HG03060 (cell line): ENCODE measurements around the gene TXNDC11.

Source experiments
- ATAC-seq: cut with Tn5 transposase; IDR thresholded peaks from one replicate; pipeline ENCODE4 v1.9.1; 2021; ENCODE audit warnings: low read depth, moderate number of reproducible peaks; ENCODE audit not compliant: unreplicated experiment

TXNDC11 gene

GRCh38 chr16:11721781-11722467 is 20.7 kb downstream of the TXNDC11 start:
- no peak for ATAC-seq

- no peak for ATAC-seq
These were observed 22.9 kb downstream of the TXNDC11 start for GRCh38 chr16:11719762-11720161.

DNA sequence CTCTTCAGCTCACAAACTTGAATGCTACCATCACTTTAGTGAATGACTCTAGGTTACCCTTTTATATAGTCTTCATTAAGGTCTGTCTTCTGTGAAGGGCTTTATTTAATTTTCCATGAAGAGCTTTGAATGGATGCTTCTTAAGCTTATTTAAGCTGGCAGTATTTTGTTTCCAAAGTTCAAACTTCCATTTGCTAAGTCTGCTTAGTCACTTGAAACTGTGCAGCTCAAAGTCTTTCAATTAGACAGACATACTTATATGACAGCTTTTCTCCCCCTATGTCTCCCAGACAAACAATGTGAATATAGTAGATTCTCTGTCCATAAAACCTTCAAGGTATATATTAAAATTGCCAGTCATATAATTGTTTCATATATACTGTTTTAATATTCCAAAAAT is 23.5 kb downstream of the TXNDC11 start:
- no peak for ATAC-seq

- ATAC-seq, result no peak
These were observed 24.8 kb downstream of the TXNDC11 start for GRCh38 chr16:11717811-11718210.

DNA sequence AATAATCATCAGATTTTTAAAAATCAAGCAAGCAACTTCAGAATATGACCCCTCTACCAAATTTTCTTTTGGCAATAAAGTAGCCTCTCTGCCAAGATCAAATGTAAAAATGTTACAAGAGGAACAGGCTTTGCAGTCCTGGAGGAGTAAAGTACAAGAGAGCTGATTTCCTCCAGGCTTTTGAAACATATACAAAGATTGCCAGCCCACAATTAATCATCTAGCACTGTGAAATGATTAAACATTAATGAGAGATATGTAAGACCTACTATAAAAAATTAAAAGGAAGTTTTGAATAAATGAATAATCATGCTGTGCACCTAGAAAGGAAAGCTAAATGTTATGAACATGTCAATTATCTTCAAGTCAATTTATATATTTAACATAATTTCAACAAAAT is 26.3 kb downstream of the TXNDC11 start:
- no peak for ATAC-seq

DNA sequence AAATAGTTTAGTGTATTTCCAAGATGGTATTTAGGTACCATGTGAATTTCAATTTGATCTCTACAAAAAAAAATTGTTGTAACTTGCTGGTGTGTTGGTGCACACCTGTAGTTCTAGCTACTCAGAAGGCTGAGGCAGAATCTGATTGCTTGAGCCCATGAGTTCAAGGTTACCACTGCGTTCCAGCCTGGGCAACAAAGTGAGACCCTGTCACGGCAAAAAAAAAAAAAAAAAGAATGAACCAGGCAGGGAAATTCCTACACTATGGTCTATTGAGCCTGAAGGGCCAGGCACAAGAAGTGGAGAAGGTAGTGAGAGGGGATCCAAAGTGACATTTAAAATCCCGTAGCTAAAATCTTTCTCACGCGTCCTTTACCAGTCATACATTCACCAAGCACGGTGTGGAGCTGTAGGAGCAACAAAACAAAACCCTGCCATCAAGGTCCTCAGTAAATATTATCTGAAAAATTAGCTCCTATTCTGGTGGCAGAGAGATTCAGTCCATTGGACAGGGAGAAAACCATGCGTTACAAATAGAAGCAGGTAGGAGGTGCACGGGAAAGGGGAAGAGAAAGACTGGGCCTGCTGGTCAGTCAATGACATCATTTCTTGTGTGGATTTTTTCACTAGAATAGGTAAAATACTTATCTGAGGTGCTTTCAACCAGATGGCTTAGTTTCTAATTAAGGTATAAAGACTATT is 27.3 kb downstream of the TXNDC11 start:
- ATAC-seq, result no peak

DNA sequence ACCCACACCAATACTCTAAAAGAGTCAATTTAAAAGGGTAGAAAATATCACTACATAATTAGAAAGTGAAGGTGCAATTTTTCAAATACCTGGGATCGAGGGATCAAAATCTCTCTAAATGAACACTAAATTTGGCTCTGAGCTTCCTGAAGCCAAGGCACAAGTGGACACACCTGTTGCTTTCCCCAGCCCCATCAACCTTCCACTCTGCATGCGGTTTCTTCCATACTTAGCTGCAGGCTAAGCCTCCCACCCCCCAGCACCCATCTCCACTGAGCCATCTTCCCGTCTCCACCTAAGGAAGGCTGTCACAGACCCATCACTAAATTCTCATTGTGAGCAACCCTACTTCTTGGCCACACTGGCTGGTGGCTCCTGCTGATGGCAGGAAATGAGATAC is 30.5 kb downstream of the TXNDC11 start:
- ATAC-seq, result no peak

DNA sequence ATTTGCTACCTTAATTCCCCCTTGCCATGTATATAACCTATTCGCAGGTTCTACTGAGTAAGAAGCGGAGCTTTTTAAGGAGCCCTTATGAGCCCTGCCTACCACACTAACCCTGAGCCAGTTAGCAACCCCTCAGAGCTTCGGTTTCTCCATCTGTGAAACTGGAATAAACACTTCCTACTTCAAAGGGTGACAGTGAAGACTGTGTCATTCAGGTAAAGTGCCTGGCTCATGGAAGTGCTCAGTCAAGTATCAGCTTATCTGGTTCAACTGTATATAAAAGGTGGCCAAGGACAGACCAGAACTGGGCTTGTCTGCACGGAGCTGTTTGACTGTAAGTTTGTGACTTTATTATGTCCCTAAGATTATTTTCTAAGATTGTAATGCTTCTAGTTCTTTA is 31.0 kb downstream of the TXNDC11 start:
- ATAC-seq, result no peak

DNA sequence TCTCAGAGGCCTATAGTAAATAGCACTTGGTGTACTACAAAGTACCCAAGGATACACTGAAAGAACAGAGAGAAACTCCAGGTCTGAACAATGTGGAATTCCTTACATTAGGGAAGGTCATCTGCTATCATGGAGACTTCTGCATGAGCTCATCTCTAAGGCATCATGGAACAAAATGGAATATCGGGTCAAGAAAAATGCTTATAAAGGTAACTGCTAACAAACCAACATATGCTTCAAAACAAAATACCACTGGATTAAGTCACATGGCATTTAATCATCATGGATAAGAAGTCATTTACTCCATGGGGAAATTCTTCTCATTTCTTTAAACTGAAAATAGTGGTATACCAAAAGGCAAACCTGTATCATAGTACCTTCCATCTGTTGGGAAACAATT is 34.2 kb downstream of the TXNDC11 start:
- no peak for ATAC-seq

GRCh38 chr16:11707679-11708197 is 34.9 kb downstream of the TXNDC11 start:
- no peak for ATAC-seq

- no peak for ATAC-seq
These were observed 36.4 kb downstream of the TXNDC11 start for GRCh38 chr16:11706180-11706742.

DNA sequence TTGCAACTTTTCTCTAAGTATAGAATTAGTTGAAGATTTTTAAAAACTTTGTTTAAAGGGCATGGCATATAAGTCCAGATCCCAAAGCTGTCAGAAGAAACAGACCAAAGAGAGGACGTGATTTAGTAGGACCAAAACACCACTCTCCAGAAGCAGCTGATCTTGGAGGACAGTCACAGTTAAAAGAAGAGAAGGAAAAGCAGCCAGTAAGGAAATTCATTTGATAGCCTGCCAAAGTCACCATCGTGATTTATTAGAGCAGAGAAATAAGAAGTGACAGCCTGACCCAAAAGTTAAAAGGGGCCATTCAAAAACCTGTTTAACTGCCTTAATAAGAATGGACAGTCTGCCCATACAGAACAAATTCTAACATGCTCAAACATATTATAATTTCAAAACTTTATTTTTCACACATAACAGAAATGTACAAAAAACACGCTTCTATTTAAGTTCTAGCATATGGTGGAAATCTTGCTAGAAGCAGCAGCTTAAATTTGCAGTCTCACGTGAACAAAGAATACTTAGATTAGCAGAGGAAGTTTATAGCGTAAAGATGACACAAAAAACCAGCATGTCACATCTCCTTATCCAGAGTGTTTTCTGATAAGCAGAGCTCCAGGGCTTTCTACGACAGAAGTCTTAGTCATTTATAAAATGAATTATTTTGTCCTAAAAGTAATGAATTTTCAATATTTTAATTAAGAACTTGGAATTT is 37.2 kb downstream of the TXNDC11 start:
- no peak for ATAC-seq

- no peak for ATAC-seq
These were observed 42.2 kb downstream of the TXNDC11 start for GRCh38 chr16:11700264-11701029.

GRCh38 chr16:11699234-11699894 is 43.3 kb downstream of the TXNDC11 start:
- no peak for ATAC-seq

DNA sequence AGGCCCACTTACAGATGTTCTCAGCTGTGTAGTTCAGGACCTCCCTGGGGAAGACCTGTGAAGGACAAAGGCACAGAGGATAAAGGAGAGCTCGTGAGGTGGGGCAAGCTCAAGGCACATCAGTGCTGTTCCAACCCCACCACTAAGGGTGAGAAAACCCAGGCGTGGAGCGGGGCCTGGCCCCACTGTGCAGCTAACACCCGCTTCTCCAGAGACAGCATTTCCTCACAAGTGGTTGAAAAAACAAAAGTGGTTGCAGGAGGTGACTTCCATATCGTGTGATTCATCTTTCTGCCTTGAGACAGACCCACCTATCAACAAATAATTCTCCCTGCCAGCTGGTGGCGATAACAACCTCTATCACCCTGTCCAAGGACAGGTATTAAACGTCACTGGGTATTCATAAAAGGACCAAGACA is 44.4 kb downstream of the TXNDC11 start:
- no peak for ATAC-seq

GRCh38 chr16:11697319-11697718 is 45.3 kb downstream of the TXNDC11 start:
- no peak for ATAC-seq

GRCh38 chr16:11696266-11697012 is 46.2 kb downstream of the TXNDC11 start:
- ATAC-seq, result no peak

DNA sequence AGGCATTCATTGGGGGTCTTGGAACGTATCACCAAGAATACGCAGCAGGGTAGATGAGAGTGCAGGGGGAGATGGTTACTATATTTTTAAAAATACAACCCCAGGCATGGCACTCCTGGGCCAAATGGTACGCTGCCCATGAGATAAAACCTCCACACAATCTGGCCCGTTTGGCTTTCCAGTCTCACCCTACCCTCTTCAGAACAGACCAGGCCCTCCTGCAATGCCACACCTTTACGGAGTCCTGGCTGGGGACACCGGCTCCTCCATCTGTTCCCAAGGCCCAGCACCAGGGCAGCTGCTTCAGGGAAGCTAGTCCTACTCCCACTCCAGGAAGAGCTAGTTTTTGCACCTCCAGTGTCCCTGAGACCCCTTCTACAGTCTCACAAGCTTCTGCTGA is 50.0 kb downstream of the TXNDC11 start:
- ATAC-seq, result no peak

DNA sequence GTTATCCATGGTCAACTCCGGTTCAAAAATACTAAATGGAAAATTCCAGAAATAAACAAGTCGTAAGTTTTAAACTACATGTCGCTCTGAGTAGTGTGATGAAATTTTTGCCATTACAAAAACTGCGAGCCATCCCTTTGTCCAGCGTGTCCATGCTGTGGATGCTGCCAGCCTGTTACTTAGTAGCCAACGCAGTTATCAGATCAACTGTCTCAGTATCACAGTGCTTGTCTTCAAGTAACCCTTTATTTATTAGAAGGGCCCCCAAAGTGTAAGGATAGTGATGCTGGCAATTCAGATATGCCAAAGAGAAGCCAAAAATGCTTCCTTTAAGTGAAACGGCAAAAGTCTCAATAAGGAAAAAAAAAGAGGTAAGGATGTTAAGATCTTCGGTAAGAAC is 50.5 kb downstream of the TXNDC11 start:
- no peak for ATAC-seq
